Stimulated activated naive CD4-positive, alpha-beta T cell (primary cell): ENCODE measurements around the gene FOSL2.

ENCODE experiments used
- DNase-seq, 6 experiments: peaks; one replicate each; lab custom pipeline; 2025; lab: John Stamatoyannopoulos, UW

Gene FOSL2

DNA sequence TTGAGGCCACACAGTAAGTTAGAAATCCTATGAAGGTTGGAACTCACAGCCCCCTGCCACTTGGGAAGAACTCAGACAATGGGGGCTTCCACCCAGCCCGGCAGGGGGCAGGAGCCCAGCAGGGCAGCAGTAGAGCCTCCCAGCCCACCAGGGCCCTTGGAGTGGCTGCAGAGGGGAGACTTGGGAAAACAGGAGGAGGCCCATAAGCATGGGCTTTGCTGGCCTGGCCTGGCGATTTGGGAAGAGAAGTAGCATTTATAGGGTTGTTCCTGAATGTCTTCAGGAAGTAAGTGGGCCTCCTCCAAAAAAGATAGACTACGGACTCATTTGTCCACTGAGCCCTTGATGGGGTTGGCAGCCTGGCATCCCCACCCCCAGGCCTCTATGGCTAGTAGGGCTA is 17.4 kb upstream of the FOSL2 start:
- DNase-seq, result no peak

DNA sequence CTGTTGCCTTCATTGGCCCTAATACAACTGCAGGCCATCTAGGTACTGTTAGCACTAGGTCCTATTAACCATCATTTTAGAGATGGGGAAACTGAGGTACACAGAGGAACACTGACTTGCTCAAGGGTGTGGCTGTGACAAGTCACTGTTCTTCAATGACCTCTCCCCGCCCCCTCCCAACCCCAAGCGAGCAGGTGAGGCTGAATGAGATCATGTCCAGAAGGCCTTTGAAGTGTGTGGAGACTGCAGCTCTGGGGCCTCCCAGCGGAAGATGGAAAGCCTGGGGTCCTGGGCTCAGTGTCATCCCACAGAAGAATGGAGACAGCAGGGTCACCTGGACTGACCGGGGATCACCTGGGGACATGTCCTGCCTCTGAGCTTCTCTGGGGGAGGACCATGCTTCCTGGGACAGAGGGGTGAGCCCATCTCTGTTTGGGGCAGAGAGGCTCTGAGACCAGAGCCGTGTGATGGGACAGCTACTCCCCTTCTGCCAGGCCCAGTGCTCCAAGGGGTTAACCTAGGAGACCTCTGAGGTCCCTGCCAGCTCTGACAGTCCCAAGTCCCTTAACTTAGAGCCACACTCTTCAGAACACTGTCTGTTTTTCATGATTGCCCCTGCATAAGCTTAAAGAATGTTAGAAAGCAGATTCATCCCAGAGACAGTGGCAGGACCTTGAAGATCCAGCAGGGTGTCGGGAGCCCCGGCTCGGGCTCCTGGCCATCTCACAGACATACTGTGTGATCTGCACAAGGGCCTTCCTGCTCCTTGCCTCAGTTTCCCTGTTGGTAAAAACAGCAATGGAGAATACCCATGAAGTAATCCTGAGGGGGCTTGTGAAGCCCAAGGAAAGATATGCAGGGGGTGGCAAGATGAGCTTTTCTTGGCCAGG is 16.7 kb upstream of the FOSL2 start:
- no peak for DNase-seq

DNA sequence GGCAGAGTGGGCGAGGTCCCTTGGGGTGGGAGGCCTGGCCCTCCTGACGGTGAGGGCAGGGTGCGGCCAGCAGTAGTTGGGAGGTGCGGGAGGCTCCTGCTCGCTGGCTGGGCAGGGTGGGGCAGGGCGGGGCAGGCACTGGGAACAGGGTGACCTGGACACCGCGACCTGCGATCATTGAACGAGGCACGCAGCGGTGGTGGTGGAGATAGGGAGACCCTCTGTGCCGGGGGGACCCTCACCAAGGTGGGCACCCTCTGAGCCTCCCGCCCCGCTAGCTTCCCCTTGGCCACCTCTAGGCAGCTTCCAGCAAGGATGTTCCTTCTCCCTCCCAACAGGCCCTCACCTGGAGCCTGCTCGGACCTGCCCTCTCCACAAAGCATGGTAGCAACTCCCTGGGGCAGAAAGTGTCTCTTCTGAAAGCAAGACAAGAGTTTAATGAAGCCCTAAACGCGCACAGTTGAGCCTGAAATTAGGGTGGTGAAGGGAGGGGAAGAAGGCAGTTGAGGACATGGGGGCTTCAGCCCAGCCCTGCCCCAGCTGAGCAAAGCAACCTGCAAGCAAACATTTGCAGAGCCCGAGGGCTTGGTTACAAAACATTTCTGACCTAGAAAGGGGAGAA is 15.4 kb upstream of the FOSL2 start:
- no peak for DNase-seq

DNA sequence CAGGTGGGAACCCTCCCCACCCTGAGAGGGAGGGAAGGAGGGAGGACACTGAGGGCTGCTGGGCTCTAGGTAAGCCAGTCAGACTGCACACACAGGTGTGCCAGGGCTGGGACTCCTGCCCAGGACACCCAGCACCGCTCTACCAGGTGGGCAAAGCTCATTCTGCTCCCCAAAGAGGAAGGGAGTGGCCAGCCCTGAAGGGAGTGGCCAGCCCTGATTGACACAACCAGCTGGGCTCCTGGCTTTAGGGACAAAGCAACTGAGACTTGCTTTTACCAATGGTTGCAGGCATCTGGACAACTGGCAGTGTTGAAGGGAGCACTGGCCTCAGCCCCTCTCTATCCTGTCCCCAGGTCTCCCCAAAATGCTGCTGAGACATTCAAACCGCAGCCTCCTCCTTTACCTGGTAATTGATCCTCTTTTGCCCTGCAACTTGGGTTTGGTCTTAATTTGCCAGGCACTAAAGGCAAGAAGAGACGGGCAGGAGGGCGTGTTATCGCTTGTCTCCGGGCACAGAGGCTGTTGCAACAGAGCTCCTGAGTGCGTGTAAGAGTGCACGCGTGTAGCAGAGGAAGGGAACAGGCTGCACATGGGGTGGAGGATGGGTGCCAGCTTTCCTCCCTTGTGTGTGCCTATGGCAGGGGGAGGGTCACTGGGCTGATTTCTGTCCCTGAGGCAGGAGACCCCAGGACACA is 14.5 kb upstream of the FOSL2 start:
- DNase-seq, result no peak

DNA sequence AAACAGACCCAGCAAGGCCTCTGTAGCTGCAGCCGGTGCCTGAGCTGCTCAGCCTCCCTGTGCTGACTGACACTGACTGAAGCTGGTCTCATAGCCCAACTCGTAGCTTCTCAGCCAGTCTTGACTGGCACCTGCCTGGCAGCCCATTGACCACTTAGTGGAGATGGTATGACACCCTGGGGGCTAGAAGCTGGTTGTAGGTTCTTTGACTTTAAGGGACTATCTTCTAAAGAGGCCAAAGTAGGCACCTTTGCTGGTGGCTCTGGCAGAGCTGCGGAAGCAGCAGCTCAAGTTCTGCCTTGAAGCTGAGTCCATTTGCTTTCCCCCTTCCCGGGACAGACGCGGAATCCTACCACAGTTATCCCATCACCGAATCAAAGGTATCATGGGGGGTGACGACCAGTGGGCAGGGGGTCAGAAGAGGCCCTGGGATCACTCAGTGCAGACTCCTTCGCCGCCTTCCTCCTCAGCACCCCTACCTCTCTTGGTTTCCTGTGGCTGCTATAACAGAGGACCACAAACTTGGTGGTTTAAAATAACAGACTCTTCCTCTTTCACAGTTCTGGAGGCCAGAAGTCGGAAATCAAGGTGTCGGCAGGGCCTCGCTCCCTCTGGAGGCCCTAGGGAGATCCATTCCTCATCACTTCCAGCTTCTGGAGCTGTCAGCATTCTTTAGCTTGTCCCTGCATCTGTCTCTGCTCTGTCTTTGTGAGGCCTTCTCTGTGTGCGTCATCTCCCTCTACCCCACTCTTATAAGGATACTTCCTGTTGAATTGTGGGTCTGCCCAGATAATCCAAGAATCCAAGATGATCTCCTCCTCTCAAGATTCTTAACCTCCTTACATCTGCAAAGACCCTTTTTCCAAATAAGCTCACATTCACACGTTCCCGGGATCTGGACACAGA is 13.7 kb upstream of the FOSL2 start:
- DNase-seq, result peak in 2 of 6 experiments; percentile 22

DNA sequence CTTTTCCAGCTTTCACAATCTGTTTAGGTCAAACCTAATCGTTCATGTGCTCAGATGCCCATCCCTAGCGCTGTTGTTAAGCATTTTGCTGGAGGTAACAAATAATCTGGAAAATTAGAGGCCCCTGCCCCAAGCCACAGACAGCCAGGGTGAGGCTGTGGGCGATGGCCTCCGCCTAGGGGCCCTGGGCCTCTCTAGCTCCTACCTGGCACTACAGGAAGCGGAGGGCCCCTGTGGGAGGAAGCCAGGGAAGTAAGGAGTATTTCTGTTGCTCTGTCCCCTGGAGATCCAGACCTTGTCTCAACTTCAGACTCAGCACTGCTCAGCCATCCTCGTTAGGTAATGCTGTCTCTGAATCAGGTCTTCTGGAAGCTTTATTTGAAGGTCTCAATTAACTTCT is 12.4 kb upstream of the FOSL2 start:
- no peak for DNase-seq

DNA sequence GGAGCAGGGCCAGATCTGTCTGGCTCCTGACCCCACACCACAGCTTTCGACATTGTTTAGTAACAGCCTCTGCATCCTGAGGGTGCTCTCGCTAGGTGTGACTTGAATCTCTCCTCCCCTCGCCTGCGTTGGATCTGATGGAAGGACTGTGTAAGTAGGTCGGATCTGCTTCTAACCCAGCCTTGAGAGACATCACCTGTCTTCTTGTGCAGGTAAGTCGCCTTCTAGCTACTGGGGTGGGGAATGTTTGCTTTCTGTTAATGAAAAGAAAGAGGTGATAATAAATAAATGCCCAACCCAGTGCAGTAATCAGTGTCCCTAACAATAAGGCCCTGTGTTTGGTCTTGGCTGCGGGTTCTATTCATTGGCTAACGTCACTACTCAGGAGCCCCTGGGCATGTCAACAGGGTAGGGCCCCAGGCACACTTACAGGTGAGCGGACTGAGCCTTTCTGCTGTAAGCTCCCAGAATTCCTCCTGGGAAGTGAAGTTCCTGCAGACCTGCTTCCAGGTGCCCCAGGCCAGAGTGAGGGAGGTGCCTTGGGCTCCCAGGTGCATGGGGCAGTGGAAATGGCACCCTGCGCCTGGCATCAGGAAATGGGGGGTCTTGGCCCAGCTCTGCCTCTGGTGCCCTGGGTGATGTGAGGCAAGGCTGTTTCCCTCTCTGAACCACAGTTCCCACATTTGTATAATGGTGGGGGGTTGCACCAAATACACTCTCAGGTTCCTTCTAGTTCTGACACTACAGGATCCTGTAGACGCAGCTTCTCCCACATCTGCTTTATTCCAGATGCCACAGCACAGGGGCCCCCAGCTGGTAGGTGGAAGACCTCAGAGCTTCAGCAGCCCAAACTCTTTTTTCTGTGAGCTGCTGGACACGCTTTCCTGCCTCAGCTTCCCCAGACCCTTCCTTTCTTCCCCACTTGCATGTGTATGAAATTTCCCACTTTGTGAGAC is 11.2 kb upstream of the FOSL2 start:
- DNase-seq, result no peak

DNA sequence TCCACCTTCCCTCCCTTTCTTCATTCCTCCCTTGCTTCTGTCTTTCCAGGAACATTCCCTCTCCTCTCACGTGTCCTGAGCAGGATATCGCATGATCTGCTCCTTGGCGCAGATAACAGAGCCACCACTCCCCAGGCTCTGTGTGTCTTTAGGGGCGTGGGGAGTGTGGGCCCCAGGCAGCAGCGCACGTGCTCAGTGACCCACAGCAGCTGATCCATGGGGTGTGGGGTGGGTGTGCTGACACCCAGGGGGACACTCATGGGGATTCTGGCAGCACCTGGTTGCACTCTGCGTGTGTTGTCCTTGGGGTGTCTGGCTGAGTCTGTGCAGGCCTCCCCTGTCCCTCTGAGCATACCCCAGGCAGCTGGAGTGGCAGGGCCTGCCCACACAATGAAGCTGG is 9.9 kb upstream of the FOSL2 start:
- DNase-seq, result no peak

DNA sequence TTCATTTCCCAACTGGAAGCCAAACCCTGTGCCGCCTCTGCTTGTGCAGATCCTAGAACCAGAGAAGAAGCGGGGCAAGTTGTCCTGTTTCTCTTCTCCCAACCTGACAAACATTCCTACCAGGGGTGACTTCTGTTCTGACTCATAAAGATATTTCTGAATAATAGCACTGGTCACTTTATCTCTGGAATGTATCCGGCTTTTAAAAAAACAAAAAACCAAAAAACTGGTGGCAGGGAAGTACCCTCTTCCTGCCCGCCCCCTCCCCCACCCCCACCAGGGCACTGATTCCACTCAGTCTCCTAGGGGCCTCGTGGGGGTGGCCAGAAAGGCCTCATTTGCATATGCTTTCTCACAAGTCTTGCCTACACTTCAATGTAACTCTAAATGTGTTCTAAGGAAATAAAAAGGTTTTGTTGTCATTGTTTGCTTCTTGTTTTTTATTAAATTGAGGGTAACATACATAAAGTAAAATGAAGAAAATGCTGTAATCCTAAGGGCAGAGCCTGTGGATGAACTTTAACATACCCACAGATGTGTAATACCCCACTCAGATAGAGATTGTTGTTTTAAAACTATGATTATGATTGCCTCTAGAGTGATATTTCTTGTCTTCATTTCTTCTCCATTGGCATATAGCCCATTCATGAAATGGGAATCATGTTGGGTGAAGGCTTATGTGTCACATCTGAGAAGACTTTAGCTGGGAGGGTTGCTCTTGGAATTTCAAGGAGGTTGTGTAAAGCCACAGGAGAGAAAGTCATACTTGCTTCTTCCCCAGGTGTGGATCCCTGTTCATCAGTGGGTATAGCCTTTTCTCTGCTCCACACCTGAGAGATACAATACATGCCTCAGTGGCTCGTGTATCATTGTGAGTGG is 5.3 kb upstream of the FOSL2 start:
- DNase-seq, result no peak

DNA sequence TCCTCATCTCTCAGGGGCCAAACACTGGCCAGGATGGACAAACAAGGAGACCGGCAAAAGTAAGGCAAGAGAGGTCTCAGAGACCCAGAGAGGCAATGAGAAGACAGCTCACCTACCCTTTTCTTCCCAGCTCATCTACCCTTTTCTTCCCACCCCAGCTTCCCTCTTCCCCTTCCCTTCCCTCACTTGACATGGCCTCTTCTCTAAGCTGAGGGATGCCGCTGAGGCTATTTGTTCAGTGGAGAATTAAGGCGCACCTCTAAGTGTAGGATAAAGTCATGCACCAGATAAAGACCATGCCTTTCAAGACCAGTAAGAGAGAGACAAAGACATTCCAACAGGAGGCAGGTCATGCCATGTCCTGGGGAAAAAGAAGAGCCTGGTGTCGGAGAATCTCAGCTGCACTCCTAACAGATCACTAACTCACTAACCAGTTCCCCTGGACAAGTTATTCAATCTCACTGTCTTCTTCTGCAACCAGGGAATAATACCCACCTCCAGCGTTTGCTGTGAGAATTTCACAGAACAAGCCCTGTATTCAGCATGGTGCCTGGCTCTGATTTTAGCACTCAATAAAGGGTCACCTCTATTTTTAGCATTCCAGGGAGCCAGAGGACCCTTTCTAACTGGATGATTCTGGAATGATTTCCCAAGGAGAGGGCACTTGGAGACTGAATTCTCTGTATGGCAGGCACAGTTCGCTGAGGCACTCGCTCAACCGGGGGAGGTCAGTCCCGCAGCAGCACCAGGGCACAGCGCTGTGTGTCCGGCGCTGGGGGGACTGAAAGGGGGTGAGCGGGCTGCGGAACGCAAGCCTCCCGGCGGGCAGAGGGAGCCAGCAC is 3.0 kb upstream of the FOSL2 start:
- no peak for DNase-seq

DNA sequence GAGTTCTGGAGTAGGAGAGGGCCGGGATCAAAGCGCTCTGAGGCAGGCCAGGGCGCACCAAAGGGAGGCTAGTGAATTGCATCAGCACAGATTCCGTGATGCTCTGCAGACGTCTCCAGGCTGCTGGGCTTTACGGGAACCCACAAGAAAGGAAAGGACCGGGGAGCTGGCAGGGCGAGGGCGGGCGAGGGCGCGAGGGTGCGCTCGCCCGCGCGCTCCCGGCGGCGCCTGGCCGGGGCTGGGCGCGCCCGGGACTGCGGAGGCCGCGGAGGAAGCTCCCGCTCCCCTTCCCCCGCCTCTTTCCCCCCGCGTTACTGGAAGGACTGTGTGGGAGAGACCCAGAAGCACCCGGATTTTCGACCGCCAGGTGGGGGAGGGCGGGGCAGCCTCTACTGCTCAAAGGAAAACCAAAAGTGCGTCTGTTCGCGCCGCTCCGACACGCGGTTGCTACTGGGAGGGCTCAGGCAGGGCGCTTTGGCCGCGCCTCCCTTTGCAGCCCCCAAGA is 2.4 kb upstream of the FOSL2 start:
- peak; percentile 70 to 78 (median 72) for DNase-seq

DNA sequence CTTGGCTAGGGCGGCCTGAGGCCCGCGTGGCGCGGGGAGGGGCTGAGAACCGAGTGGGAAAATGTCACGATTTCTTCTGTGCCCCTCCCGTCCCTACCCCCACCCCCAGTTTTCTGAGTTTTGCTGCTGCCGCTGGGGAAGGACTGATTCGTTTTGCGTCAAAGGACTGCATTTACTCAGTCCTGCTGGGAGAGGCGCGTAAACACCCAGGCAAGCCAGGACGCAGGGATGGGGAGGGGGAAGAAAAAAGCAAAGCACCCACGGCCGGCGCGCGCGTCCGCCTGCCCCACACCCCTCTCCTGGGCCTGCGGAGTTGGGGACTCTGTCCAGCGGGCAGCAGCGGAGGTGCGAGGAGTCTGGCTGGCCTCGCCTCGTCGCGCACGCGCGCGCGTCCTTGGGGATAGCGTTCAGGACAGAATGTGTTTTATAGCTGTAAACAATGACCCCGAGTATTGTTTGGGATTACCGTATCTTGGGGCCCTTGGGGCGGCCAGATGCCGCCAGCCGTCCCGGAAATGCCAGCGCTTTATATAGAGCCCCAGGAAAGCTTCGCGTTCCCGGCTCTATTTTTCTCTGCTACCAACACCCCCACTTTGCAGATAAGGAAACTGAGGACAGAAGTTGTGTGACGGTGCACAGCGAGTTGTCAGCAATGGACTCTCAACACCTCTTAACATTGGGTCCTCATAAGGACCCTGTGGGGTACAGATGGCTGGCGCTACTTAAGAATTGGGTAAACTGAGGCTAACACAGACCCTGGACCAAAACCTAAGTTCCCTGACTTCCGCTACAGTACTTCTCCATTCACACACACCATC is 1.7 kb upstream of the FOSL2 start:
- DNase-seq, result peak in 1 of 6 experiments; percentile 38

DNA sequence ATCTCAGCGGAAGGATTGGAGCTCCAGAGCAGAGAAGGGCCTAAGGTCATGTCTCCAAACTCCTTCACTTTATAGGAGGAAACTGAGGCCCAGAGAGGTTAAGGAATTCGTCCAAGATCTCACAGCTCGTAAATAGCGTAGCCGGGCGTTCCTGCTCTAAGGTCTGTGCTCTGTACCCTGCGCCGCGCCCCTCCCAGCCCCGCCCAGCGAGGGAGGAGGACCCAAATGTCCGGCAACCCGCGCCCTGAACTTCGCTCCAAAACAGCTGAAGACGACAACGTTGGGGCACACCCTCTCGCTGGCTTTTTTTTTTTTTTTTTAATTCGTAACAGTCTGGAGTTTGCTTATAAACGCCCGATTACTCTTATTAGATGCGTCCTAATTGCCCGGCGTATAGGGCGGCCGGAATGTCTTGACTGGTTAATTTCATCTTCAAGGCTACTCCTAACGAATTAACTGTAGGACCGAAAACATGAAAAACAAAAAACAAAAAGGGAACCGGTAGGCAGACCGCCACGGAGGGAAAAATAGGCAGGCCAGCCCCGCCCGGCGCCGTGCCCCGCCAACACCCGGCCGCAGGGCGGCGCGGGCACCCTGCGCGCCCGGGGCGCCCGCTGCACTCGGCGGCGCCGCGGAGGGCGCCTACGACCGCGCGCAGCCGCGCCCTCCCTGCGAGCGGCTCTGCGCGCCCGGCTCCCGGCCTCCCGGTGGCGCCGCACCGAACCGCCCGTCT is 928 bp upstream of the FOSL2 start:
- DNase-seq, result peak in 5 of 6 experiments; percentile 18 to 52 (median 28)

DNA sequence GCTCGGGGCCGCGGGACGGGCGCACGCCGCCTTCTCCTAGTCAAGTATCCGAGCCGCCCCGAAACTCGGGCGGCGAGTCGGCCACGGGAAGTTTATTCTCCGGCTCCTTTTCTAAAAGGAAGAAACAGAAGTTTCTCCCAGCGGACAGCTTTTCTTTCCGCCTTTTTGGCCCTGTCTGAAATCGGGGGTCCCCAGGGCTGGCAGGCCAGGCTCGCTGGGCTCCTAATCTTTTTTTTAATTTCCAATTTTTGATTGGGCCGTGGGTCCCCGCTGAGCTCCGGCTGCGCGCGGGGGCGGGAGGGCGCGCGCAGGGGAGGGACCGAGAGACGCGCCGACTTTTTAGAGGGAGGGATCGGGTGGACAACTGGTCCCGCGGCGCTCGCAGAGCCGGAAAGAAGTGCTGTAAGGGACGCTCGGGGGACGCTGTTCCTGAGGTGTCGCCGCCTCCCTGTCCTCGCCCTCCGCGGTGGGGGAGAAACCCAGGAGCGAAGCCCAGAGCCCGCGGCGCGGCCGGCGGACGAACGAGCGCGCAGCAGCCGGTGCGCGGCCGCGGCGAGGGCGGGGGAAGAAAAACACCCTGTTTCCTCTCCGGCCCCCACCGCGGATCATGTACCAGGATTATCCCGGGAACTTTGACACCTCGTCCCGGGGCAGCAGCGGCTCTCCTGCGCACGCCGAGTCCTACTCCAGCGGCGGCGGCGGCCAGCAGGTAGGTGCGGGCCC is 617 bp downstream of the FOSL2 start:
- DNase-seq, result peak in 5 of 6 experiments; percentile 33 to 62 (median 43)

DNA sequence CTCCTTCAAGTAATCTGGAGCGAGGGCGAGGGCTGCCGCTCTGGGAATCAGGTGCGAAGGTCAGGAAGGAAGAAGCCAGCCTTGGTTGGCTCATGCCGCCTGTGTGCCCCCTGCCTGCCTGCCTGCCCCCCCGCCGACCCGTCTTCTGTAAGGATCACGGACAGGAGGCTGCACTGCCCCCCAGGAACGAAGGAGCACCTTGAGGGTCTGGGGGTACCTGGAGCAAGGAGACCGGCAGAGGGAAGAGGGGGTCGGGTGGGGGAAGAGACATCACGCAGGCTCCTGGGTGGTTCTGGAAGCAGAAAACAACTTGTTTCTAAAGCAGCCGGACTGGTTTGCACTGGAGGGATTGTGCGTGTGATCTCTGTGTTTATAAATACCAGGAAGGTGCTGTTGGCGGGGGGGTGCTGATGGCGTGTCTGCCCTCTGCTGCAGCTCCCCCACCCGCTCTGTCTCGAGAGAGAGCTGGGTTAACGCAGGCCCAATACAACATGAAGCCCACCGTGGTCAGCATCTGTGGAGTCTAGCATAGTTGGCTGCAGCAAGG is 1.7 kb downstream of the FOSL2 start:
- DNase-seq, result peak in 1 of 6 experiments; percentile 17

DNA sequence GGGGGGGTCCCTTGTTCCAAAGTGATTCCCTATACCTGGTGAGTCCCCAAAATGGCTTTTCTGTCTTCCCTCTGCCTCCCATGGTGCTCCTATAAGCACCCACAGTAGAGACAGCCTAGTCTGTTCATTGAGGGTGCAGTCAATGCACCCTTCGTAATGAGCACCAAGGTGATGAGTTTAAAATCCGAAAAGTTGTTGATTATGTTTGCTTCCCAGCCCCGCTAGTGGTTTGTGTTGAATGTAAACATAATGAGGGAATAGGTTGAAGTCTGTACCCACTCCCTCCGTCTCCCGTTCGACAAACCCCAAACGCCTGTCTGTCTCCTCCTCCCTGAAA is 2.3 kb downstream of the FOSL2 start:
- peak in 1 of 6 experiments; percentile 15 for DNase-seq
